Measurements from ENCODE around the gene INSL6.
"Not testable (repeated sequence)": the region's sequence is repeated elsewhere in the genome, so short reads cannot be mapped to it uniquely, and the experiment has no call there.

Gene INSL6, protein sequence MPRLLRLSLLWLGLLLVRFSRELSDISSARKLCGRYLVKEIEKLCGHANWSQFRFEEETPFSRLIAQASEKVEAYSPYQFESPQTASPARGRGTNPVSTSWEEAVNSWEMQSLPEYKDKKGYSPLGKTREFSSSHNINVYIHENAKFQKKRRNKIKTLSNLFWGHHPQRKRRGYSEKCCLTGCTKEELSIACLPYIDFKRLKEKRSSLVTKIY

GRCh38 chr9:5185220-5185840 is at the start of gene INSL6:
Gene INSL6 (minus strand): TSS chr9:5185639. CDS start chr9:5185602, 37 bp downstream.
- DNase-seq (ENCODE audit: low spot score) = no peak

DNA sequence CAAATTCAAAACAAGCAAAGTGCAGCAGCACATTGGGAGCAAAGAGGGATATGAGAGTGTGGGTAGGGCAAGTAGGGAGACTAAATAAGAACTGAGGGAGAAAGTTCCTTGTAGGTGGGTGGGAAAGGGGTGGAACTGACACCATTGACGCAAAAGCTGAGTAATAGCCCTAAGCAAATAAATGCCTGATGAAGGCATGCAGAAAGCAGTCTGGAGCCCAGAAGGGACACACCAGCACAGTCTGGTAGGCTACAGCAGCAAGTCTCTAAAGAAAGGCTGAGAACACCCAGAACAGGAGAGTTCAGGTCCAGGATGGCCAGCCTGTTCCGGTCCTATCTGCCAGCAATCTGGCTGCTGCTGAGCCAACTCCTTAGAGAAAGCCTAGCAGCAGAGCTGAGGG is 45.8 kb upstream of the INSL6 start, which contains the start of gene INSL4:
Gene INSL4, plus strand, starts transcription at position 208 of the 400 bp plus-strand sequence. Its CDS starts 105 bp downstream, at position 313.
- no peak for DNase-seq (ENCODE audit: low spot score)

DNA sequence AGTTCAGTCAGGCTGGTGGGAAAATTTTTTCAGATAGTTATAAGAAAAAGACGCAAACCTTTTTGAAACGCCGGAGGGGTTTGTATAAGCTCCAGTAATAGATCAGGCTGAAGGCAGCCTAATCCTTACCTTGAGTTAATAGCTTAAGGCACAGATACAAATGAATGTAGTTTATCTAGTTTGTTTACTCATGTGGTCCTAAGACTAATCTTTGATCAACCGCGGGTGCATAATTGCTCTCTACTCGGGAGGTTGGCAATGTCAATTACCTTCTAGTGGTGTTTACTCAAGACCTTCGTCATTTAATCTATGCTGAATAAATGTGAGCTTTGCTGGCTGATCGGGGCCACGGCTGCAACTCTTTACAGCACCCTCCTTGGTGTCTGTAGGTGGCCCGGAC is 45.1 kb upstream of the INSL6 start:
- DNase-seq (ENCODE audit: low spot score) = no peak

GRCh38 chr9:5205071-5205470 is 19.6 kb upstream of the INSL6 start:
- no peak for DNase-seq (ENCODE audit: low spot score)

DNA sequence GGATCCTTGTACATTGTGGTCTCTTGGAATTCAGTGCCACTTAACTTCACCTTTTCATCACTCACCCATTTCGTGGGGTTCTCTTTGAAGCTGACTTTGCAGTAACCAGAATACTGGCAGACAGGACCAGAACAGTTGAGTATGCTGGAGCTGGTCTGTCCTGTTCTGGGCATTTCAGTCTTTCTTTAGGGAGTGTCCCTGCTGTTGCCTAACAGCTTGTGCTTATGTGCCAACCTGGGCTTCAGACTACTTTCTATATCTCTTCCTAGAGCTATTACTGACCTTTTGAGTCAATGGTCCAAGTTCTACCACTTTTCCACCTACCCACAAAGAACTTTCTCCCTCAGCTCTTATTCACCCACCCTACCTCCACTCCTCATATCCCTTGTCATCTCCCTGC is 10.0 kb upstream of the INSL6 start:
- no peak for DNase-seq (ENCODE audit: low spot score)

DNA sequence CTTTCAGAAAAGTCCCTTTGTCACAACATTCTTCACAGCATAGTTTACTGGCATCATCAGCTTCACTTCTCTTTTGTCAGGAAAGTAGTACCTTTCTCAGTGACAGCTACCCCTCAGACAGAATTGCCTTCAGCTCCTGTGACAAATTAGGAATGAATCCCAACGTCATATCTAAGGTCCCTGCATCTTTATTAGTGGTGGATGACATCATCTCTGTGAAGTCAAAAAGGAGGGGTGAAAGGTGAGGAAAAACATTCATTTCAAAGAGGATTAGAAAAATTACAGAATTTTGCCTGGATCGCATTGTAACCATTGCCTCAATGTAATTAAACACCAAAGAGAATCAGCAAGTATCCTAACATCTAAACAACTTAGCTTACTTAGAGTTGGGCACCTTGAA is 7.9 kb upstream of the INSL6 start:
- no peak for DNase-seq (ENCODE audit: low spot score)

GRCh38 chr9:5191985-5192384 is 6.5 kb upstream of the INSL6 start:
- DNase-seq (ENCODE audit: low spot score) = no peak

- no peak for DNase-seq (ENCODE audit: low spot score)
These were observed 2.9 kb upstream of the INSL6 start for GRCh38 chr9:5188060-5188984.

- DNase-seq (ENCODE audit: low spot score) = peak; percentile 76
These were observed 1.2 kb upstream of the INSL6 start for GRCh38 chr9:5186416-5187169.

GRCh38 chr9:5184776-5185175 is 663 bp downstream of the INSL6 start:
- DNase-seq (ENCODE audit: low spot score) = no peak

DNA sequence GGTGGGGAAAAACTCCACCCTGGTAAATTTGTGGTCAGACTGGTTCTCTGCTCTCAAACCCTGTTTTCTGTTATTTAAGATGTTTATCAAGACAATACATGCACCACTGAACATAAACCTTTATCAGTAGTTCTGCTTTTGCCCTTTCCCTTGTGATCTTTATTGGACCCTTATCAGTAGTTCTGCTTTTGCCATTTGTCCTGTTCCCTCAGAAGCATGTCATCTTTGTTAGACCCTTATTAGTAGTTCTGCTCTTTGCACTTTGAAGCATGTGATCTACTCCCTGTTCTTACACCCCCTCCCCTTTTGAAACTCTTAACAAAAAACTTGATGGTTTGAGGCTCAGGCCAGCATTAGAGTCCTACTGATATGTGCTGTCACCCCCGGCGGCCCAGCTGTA is 4.8 kb downstream of the INSL6 start:
- not testable (repeated sequence) for DNase-seq (ENCODE audit: low spot score)

DNA sequence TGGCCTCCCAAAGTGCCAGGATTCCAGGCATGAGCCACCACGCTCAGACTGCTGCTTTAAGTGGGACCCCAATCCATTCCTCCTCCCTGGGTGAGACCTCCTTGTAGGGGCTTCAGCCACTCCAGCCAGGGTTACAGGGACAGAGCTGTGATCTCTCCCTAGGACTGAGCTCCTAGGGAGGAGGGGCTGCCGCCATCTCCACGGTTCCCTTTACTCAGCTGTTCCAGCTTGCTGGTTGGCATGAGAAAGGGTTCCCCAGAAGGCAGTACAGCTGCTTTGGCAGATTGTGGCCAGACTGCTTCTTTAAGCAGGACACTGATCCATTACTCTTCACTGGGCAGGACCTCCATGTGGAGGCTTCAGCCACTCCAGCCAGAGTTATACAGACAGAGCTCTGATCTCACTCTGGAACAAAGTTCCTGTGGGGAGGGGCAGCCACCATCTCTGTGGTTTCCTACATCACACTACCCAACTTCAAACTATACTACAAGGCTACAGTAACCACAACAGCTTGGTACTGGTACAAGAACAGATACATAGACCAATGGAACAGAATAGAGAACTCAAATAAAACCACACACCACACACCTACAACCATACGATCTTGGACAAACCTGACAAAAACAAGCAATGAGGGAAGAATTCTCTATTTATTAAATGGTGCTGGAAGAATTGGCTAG is 7.2 kb downstream of the INSL6 start:
- DNase-seq (ENCODE audit: low spot score) = no peak

DNA sequence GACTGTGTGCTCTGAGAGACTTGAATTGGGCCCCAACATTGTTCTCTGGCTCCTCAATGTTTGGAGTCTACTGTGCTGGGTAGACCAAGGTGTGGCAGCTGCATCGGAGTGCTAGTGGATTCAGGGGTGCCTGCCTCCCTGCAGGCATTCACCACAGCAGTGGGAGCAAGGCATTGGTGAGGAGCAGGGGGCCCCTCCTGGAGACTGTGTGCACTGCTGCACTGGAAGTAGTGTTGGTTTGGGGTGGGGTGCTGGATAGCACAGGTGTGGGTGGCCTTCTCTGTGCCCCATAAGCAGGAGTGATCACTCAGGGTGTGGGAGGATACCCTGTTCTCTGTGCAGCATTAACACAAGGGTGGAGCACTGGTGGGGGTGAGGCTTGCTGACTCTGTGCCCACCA is 39.2 kb downstream of the INSL6 start:
- DNase-seq (ENCODE audit: low spot score) = no peak

GRCh38 chr9:5144217-5144616 is 41.2 kb downstream of the INSL6 start:
- no peak for DNase-seq (ENCODE audit: low spot score)

GRCh38 chr9:5140151-5140550 is 45.3 kb downstream of the INSL6 start:
- DNase-seq (ENCODE audit: low spot score) = no peak

DNA sequence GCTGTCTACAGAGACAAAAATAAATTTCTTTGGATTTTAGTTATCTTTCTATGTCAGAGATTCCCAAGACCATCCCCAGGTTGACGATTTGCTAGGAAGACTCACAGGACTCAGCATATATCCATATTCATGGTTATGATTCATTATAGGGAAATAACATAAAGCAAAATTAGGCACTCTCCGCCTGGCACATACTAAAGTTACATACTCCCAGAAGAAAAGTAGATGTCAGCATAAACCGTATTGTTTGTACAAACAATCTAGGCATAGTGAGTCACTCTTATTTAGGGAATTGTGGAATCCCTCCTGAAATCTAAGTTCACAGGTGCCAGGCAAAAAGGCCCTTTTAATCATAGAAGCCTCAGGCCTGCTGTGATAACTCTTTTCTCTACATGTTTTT is 62.9 kb downstream of the INSL6 start:
- DNase-seq (ENCODE audit: low spot score) = no peak

DNA sequence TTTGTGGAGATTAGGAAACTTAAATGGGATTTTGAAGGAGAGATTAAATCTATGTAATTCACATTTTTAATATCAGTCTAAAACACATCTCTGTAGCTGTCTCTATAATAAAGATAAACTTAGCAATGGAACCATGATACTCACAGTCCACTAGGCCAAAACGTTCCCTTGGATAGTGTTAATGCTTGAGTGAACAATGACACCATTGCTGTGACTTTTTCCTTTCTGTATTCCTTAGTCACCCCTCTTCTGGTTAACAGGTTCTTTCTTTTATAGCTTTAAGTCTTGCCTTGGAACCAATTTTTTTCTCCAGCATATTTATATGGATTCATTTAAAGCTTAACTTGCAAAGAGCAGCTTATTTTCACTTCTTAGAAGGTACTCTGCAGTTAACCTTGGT is 63.3 kb downstream of the INSL6 start:
- DNase-seq (ENCODE audit: low spot score) = no peak

- no peak for DNase-seq (ENCODE audit: low spot score)
These were observed 71.3 kb downstream of the INSL6 start for GRCh38 chr9:5113994-5114748.

Data from Ammon's horn (tissue), 1 donor.